Fibroblast of skin of left biceps (primary cell): ENCODE measurements around the gene BRSK2.

Experiments
- DNase-seq, 2 experiments: peaks; one replicate each; pipeline ENCODE4 v3.0.0-alpha.2; 2013; ENCODE audit warnings: low read depth in 2 of 2

Gene BRSK2

DNA sequence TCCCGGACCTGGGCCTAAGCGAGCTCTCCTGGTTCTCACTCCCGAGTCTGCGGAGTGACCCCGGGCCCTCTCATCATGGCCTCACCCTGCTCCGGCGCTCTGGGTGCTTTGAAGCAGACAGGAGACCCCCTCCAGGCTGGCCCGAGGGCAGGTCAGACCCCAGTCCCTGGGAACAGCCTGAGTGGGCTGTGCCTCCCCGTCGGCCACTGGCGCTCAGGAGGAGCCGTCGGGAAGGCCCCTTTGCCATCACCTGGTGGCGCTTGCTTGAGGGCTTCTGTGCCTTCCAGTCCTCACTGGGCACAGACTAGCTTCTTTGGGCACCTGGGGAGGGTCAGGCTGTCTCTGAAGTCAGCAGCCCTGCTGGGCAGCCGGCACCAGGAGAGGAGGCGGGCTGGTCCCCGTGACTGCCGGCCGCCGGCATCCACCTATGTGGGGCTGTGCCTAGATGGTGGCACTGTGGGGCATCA lies 6.7 kb downstream of the BRSK2 start:
- DNase-seq = no peak

DNA sequence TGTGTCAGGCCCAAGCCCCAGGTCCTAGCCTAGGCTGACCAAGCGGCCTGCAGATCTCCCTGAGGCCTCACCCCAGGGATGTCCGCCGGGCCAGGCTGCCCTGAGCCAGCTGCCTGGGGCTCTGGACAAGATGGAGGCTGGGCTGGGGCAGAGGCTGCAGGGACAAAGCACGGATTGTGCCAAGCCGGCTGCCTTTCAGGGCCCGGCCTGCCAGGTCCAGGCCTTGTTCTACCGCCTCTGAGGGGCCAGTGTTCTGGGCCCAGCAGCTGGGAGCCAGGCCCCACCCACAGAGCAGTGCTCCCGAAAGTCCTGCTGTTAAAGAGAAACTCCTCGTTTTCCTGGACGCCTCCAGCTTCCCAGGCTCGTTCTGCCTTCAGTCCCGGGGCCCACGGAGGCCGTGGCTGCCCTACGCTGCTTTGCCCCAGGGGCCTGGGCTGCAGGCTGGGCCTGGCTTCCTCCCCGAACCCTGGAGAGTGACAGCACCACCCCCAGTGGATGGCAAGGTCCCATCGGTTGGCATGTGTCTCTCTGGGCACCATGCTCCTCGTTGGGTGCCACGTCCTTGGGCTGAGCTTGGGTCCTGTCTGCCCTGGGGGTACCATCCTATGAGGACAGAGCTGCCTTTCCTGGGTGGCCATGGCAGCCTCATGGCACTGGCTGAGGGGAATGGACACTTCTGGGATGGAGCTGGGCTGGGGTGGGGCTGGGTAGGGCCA lies 7.6 kb downstream of the BRSK2 start:
- DNase-seq = no peak

DNA sequence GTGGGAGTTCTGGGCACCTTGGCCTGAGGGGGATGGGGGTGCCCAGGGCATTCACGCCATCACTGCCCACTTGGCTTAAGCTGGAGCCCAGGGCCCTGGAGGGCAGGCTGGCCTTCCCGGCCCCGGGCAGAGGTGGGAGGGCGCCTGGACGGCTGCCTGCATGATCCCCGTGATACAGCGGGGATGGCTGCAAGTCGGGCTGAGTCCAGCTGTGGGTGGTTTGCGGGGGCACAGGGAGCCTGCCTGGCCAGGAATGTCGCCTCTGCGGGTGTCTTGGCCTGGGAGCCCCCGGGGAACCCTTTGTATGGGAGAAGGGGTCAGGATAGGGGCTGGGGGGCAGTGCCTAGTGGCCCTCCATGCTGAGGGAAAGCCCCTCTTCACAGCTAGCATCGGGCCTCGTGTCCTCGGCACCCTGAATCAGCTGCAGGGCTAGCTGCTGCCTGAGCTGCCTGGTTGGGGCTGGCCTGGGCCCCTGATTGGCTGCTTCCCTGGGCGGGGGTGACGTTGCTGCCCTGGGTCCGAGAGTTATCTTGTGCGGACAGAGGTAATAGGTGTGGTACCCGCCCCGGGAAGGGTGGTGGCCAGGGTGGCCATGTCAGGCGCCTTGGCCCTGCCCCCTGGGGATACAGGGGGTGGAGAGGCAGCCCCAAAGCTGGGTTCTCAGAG lies 8.3 kb downstream of the BRSK2 start:
- DNase-seq = no peak

DNA sequence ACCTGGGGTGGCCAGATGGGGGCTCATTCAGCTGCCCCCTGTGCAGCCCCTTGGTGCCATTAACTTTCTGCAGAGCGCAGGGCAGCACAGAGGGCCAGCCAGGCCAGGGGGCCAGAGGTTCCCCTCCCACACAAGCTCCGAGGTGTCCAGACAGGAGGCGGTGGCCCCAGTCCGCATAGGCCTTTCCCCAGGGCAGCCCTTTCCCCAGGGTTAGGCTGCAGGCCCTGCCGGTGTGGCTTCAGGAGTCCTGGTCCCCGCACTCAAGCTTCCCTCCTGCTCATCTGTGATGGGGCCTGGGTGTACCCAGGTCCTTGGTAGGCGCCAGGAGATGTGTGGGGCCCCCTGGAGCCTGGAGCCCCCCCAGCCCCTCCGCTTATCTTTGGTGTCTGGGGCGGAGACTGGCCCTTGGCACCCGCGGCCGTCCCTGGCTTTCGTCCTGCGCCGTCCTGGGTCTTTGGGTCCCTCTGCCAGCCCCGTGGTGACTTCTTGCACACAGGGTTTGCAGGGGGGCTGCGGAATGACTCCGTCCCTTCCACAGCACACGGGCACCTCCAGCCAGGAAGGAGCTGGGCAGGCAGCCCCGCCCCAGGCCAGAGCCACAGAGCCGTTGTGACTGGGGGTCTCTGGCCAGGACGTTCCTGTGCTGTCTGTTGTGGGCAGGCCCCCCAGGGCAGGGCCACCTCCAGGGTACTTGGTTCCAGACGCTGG lies 8.9 kb downstream of the BRSK2 start:
- no peak for DNase-seq

DNA sequence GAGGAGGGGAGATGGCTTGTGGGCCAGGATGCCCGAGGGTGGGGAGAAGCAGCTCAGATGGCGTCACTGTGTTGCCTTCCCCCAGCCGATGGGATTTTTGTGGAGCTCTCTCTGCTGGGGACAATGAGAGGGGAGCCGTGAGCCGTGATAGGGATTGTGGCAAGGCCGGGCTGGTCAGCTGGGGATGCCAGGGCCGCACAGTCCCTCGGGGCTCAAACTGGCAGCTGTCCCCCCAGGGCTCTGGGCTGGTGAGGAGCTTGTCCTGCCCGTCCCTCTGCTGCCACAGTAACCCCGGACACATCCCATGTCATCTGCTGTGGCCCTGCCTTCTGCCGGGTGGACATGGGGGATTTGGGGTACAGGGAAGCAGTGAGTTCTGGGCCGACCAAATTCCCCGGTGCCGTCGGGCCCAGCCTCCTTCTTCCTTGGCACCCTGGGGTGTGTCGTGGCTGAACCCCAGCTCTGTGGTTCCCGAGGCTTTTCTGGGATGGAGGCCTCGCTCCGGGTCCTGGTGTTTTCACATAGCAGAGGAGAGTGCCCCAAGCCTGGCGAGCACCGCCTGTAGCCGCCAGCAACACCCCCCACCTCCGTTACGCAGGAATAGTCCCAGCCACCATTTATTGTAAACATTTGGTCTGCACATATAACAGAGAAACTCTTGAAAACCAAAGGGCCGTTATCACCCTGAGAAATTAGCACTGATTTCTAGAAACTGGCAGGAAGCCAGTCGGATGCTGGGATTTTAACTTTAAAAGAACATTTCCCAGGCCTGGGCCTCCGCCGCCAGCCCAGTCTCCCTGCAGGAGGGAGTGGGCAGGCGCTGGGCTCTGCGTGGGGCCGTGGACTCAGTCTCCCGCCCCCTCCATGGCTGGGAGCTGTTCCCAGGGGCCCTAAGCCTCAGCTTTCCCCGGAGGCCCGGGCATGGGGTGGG lies 9.9 kb downstream of the BRSK2 start:
- DNase-seq = no peak

DNA sequence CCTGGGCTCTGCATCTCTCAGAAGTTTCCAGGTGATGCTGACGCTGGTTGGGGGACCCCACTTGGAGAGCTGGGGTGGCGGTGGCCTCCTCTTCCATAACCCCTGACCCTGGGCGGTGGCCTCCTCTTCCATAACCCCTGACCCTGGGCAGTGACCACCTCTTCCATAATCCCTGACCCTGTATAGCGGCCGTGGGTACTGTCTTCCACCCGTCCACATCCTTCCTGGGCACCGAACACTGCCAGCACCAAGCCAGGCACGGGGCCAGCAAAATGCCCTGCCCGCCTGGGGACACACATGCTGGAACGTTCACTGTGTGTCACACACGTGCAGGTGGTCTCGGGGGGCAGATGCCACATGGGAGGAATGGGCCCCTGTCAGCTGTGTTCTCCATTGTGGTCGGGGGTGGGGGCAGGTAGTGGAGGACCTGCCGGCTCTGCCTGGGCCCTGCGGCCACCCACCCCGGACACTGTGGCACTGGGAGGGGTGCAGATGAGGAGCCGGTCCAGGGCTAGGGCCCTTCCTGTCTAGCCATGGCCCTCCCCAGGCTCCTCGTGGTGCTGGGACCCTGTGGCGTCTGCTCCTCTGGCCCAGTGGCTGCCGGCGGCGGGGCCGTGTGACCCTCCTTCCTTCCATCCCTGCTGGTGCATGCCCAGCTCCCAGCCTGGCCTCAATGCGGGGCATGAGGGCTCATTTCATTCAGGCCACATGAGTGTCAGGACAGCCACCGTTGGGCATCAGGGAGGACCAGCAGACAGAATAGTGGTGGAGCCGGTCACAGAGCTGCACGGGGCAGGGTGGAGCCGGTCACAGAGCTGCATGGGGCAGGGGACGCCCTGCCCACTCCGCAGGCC lies 10.8 kb downstream of the BRSK2 start:
- DNase-seq = no peak

DNA sequence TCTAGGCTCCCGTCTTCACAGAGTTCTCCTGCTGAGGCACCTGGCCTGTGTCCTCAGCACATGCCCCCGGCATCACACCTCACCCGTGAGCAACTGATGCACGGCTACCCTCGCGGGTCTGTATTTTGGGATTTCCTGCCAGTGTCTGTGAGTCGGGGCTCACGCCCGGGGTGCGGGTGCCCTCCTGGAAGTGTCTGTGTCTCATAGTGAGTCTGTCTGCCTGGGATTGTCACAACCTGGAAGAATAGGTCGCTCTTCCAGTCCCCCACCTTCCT lies 11.4 kb downstream of the BRSK2 start:
- DNase-seq = no peak

DNA sequence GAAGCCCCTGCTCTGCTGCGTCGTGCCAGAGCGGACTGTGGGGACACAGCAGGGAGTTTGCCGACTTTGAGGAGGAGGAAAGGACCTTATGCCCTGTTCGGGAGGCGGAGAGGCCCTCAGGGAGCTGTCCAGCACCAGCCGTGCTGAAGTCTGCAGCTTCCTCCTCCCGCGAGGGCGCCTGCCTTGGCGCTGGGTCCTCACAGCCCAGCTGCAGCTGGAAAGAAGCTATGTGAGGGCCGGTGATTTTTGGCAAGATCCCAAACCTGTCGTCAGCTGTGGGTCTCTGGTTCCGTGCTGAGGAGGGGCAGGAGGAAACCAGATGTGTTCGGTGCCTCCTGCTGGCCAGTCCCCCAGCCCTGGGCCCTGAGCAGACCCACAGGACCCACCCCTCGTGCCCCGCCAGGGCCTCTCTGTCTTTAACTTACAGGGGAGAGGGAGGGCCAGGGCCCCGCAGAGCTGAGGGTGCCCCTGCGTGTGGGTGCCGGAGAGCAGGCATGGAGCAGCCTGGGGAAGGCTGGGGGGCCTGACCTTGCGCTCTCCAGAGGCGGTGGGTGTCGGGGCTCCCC lies 12.0 kb downstream of the BRSK2 start:
- peak in 1 of 2 experiments; percentile 9 for DNase-seq

DNA sequence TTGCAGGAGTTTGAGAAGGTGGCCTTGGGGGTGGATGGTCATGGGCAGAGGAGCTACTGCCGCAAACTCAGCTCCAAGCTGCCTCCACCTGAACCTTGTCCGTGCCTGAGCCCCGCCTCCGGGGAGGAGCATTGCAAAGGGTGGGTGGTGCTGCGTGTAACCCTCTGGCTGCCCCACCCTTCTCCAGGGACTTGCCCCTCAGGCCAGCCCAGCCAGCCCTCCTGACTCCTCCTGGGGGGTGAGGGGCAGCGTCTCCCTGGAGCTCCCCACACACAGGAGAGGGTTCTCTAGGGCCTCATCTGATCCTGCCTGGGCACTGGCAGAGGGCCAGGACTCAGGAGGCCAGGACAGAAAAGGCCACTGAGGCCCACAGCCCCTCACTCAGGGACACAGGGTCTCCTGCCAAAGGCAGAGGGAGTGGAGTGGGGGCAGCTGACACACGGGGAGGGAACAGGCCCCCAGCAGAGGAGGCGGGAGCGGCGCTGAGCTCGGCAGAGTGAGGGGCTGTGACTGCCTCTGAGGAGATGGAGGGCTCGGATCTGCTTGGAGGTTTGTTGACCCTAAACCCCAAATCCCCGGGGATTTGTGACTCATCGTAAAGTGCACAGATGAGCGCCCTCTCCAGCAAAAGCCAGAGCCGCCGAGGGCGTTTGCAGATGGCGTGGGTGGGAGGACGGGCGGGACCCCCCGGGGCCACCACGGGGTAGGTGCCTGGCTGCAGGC lies 12.8 kb downstream of the BRSK2 start:
- no peak for DNase-seq

DNA sequence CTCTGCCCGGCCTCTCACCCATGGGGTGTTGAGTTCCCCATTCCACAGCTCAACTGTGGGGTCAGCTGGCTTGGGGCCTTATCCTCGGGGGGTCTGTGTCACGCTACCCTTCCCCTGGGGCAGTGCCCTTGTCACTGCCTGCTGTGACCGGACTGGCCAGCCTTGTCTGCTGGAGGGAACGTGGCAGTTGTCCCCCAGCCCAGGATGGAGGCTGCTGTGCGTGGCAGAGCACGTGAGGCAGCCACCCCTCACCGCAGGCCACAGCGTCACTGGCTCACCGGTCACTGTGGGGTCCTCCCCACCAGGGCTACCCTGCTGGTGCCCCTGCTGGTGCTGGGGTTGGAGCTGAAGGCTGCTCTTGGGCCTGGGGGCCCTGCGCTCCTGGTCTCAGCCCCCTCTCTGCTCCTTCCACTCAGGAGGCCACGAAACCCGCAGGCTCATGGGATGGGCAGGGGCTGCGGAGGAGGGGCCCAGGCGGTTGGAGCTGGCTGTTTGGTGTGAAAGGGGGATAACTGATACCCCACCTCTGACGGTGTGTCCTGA lies 13.4 kb downstream of the BRSK2 start:
- no peak for DNase-seq

DNA sequence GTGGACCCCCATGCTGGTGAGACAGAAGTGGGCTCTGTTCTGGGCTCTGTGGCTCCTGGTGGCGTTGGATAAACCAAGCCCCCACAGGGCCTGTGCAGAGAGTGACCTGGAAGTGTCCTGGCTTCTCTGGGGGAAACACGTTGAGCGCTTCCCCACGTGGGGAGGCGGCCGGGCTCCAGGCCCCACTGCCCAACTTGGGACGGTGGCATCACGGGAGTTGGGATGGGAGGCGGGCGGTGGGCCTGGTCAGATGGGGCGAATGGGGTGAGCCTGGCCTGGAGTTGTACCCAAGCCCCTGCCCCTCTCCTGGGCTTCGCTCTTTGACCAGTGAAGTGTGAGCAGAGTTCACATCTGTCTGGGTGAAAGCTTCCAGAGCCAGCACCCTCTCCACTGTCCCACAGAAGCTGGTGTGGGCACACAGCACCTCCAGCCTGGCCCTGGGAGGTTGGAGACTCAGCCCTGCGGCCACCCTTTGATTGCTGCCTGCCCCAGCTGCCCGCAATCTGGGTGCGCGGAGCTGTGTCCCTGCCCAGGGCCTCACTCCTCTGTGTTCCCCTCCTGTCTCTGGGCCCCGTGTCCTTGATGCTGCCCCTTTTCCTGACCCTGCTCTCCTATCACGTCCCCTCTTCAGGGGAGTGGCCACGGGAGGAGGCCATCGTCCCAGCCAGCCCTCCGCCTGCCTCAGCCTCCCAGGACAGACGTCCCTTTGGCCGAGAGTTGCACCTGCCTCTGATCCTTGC lies 14.2 kb downstream of the BRSK2 start:
- DNase-seq = no peak

DNA sequence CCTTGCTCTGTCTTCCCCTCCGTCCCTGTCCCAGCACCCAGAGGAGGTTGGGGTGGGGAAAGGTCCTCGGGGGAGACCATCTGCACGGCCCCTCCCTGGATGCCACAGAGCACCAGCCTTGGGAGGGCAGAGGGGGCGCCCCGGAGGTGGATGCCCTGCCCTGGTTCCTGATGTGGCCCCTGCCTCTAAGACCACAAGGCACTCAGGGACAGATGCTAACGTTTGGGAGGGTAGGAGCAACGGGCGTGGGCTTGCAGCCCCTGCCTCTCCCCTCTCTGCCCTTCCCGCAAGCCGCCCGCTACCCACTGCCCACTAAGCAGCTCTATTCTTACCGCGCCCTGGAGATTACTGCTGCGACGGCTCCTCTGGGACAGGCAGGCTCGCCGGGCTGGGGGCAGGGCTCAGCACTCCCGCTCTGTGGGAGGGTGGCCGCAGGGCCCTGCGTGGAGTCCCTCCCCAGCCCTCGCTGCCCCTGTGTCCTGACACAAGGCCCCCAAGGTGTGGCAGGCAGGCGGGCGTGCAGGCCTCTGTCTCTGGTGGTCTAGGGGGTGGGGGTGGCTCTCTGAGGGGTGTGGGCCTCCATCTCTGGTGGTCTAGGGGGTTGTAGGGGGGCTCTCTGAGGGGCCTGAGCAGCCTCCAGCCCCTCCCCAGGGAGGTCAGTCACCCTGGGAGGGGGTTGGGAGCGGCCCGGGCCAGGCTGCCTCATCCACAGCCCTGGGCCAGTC lies 14.9 kb downstream of the BRSK2 start:
- DNase-seq = no peak

DNA sequence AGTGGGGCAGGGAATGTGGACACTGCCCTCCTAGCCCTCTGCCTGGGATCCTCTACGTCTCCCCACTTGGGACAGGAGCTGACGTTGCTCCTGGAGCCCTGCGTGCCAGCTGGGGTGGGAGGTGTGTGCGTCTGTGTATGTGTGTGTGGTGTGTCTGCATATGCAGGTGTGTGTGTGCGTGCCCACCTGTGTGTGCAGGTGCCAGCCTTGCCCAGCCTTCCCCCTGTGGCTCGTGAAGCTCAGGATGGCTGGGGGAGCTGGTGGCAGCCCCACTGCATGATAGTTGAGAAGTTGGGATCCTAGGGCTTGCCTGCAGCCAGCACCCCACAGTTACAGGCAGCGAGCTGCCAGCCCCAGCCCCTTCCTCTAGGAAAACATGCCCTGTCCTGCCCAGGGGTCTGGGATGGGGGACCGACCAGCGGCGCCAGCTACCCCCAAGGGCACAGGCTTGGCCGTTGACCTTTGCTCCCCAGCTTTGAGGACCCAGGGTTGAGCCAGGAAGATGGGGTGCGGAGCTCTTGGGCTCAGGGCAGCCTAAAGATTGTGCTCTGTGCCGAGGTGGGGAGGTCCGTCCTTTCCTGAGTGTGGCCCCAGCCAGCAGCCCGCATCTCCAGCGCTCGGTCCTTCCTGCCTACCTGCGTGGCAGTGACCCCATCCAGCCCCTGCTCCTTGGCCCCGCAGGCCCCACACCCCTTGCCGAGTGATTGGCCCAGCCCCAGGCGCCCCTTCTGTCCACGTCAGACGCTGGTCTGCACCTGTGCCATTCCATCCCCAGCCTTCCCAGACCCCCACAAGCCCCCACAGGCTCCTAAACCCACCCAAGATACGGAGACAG lies 15.7 kb downstream of the BRSK2 start:
- no peak for DNase-seq

DNA sequence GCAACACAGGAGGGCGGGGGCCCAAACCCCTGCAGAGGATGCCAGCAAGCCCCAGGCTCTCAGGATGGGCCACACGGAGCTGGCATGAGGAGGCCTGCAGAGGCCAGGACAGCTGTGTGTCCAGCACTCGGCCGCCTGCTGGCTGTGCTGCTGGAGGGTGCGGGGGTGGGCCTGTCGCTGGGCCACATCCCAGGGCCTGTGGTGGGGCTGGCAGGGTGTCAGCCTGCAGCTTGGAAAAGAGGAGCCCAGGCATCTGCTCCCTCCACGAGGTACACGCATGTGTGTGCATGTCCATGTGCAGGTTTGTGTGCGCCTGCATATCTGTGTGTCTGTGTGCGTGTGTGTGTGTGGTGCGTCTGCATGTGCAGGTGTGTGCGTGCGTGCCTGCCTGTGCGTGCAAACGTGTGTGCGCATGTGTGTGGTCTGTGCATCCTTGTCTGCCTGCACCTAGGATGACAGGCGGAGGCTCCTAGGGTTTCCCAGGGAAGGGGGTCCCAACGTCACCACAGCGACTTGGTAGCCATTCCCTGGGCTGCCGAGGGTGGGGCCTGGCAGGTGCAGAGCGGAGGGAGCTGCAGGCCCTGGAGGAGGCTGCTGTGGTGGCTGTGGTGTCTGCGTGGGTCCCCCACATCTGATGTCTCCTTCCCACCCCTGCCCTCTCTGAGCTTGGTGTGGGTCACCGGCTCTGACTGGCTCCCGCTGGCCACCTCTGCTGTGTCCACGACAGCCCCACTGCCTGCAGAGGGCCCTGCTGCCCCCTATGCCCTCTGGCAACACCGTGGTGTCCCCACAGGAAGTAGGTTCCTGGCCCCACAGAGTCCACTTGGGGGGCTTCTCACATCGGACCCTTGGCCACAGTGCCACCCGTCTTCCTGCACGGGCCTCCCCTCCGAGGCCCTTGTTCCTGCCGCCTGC lies 17.1 kb downstream of the BRSK2 start:
- DNase-seq = no peak

DNA sequence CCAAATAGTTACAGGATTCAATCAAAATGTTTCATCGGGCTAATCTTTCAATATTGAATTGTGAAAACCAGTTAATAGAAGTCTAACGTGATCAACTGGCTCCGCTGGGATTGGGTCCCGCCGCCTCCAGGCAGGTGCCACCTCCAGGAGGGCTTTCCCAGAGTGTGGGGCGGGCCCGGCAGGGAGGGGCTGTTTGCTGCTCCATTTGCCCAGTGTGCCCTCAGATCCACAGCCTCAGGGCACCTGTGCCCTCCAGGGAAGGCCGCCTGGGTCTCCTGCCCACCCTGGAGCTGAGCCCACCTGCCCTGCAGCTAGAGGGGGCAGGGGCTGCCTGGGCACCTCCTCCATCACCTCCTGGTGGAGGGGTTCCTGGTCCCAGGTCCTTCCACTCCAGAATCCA lies 17.9 kb downstream of the BRSK2 start:
- no peak for DNase-seq

DNA sequence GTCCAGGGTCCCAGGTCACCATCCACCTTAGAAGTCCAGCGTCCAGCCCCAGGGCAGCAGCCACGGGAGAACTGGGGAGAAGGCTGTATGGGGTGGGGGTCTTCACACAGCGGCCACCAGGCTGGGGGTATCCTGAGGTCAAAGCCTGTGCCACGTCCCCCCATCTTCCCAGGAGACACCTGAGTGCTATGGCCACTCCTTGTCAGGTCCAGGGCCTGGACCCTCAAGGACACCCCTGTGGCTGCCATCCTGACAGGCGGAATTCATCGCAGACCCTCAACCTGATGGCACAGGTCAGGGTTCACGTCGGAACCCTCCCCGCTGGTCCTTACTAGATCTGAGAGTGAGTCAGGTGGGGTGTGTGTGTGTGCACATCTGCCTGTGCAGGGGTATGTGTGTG lies 18.6 kb downstream of the BRSK2 start:
- no peak for DNase-seq
